Measurements from ENCODE around the gene BCL2. TPM values are rescaled to one million over a fixed set of nuclear protein-coding genes. Genes with fewer than 3 reads are reported as not detected.

Gene BCL2
- total RNA-seq, 4 donors from 2014 or later = 25.2 to 39.0 (median 36.1) TPM

GRCh38 chr18:63218472-63218871 is 101.1 kb downstream of the BCL2 start:
- DNase-seq (ENCODE audit: extremely low spot score) = no peak
- intact Hi-C loops (cut with DNase I) = no loop called here
- Histone ChIP-seq H3K9me3 (no peaks in the 10 kb centered on the region), H3K36me3 (no peaks in the 10 kb centered on the region), H3K27me3 (no peaks in the 10 kb centered on the region), H3K27ac (replicated peaks in 1 of 4) (no peak overlapping the region), H3K4me3 (no peak overlapping the region), H3K4me1 (peaks cover 0 to 20% (median 10%) of the 10 kb centered on the region in 4 donors)
- TF ChIP-seq POLR2AphosphoS5 (IDR thresholded peaks at IDR 0.05) (no peak), POLR2A (IDR thresholded peaks at IDR 0.05; ENCODE audit: low read depth) (no peak)

- no peak for DNase-seq (ENCODE audit: extremely low spot score)
- intact Hi-C loops (cut with DNase I) = no loop called here
- 61% methylated on average over 9 of the region's 9 CpGs for WGBS
- Histone ChIP-seq H3K27me3 (no peaks in the 10 kb centered on the region), H3K4me3 (no peak overlapping the region), H3K4me1 (peaks cover 0 to 20% (median 10%) of the 10 kb centered on the region in 4 donors), H3K36me3 (no peaks in the 10 kb centered on the region), H3K27ac (replicated peaks in 1 of 4) (no peak overlapping the region), H3K9me3 (no peaks in the 10 kb centered on the region)
- TF ChIP-seq EP300 (IDR thresholded peaks at IDR 0.05) (no peak), CTCF (IDR thresholded peaks at IDR 0.05) (no peak), POLR2A (IDR thresholded peaks at IDR 0.05; ENCODE audit: low read depth) (no peak), POLR2AphosphoS5 (IDR thresholded peaks at IDR 0.05) (no peak)
These were observed 102.9 kb downstream of the BCL2 start for GRCh38 chr18:63216516-63217311.

GRCh38 chr18:63213936-63214671 is 105.5 kb downstream of the BCL2 start:
- intact Hi-C loops (cut with DNase I) = no loop called here
- no peak overlapping the region for H3K27ac ChIP-seq (replicated peaks in 1 of 4)

GRCh38 chr18:63213331-63213900 is 106.2 kb downstream of the BCL2 start:
- DNase-seq (ENCODE audit: extremely low spot score) = no peak

More at GRCh38 chr18:63213936-63214671, 105.5 kb downstream of the BCL2 start:
- Histone ChIP-seq H3K9me3 (no peaks in the 10 kb centered on the region), H3K36me3 (no peaks in the 10 kb centered on the region), H3K4me1 (peaks cover 0 to 22% (median 10%) of the 10 kb centered on the region in 4 donors), H3K4me3 (no peak overlapping the region), H3K27me3 (no peaks in the 10 kb centered on the region)
- no peak for TF ChIP-seq CTCF (IDR thresholded peaks at IDR 0.05)
- DNase-seq (ENCODE audit: extremely low spot score) = no peak
- WGBS = 87% methylated on average over 8 of the region's 8 CpGs

More at GRCh38 chr18:63213331-63213900, 106.2 kb downstream of the BCL2 start:
- Histone ChIP-seq H3K9me3 (no peaks in the 10 kb centered on the region), H3K4me3 (no peak overlapping the region), H3K36me3 (no peaks in the 10 kb centered on the region), H3K4me1 (peaks cover under 1 to 29% (median 16%) of the 10 kb centered on the region in 4 donors), H3K27ac (replicated peaks in 1 of 4) (no peak overlapping the region), H3K27me3 (no peaks in the 10 kb centered on the region)
- intact Hi-C loops (cut with DNase I) = no loop called here
- TF ChIP-seq POLR2AphosphoS5 (IDR thresholded peaks at IDR 0.05) (no peak), CTCF (IDR thresholded peaks at IDR 0.05) (no peak), POLR2A (IDR thresholded peaks at IDR 0.05; ENCODE audit: low read depth) (no peak), EP300 (IDR thresholded peaks at IDR 0.05) (no peak)
- 86% methylated on average over 6 of the region's 6 CpGs for WGBS
